NCI-H146 treated with DMSO at 0.1 percent for 48 hours (cell line): ENCODE data around the gene MIPOL1.
"Not testable (repeated sequence)": the region's sequence is repeated elsewhere in the genome, so short reads cannot be mapped to it uniquely, and the experiment has no call there.

Experiments used
- DNase-seq: peaks from one replicate; lab custom pipeline; 2025; ENCODE audit not compliant: unreplicated experiment; lab: John Stamatoyannopoulos, UW

MIPOL1 gene

DNA sequence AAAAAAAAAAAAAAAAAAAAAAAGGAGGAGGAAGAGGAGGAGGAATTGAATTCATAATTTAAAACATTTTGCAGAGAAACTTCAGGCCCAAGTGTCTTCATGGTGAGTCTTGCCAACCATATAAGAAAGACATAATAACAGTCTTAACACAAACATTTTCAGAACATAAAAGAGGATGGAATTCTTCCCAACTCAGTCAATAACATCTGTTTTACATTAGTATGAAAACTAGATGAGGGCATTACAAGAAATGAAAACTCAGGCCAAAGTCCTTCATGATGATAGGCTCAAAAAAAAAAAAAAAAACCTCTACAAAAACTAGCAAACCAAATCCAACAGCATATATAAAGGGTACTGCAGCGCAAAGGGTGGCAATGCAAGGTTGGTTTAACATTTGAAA, 245.7 kb downstream of the MIPOL1 start:
- no peak for DNase-seq

DNA sequence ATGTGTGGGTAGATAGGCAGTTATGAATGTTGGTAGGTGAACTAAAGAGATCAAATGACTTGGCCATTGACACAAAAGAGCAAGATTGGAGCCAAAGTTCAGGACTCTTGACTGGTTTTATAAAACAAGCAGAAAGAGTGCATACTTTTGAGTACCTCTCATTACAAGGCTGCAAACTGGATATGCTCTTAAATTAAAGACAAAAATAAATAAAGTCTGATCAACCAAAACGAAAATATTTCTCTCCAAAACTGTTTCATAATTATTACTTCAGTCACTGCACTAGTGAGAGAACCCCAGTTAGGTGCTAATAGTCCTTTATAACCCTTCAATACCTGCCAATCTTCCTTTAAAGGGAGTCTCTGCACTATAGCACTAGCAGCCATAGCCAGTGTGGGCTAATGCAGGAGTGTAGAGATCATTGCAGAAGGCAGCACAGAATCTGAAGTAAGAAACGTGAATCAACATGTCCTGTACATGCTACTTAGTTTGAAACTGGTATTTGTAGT, 250.2 kb downstream of the MIPOL1 start:
- DNase-seq: no peak

DNA sequence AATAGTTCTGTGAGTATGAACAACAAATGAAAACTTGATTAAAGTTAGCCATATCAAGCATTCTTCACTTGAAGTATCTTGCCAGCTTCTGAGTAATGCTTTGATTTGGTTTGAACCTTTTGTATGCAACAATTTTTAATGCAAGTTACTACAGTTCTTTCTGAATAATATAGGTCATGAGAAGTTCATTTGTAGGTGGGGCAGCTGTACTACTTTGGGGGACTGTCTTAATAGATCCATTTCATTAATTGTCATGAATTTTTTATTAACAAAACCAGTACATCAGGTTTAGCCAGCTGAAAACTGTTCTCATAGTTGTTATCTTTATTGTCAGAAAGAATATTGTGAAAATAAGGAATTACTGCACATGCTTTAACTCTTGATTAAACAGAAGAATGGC, 254.6 kb downstream of the MIPOL1 start:
- no peak for DNase-seq

DNA sequence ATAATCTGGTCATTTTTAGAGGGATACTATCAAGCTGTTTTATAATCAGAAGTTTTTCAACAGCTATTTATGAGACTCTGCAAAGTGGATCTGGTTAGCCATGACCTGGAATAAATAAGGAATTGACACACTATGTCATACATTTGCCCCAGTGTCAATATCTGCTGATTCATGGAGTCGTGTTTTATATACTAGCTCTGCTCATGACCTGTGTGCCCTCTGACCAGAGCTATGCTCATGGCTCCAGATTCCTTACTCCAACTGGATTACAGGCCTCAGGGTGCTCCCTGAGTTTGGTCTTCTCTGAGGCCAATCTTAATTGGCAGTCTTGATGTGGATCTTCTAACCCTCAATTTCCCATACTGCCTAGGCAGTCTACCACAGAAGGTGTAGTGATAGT, 256.2 kb downstream of the MIPOL1 start:
- no peak for DNase-seq

DNA sequence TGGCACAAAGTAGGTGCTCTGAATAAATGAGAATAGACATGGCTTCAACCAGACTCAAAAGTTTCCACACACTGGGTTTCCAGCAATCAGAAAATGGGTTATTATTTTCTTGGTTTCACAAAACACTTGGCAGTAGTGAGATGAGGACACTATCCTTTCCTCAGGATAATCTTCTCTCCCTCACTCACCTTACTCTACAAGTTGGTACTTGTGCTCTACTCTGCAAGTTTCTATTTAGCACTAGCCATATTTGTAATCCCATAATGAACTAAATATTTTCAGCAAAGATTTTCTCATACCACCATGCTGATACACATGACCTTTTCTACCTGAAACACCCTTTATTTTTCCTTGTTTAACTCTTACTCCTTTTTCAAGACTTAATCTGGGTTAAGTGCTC, 259.6 kb downstream of the MIPOL1 start:
- DNase-seq: no peak

DNA sequence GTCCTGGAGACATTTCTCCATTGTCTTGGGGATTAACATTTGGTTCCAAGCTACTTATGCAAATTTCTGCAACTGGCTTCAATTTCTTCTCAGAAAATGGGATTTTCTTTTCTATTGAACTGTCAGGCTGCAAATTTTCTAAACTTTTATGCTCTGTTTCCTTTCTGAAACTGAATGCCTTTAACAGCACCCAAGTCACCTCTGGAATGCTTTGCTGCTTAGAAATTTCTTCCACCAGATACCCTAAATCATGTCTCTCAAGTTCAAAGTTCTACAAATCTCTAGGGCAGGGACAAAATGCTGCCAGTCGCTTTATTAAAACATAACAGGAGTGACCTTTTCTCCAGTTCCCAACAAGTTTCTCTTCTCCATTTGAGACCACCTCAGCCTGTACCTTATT, 264.7 kb downstream of the MIPOL1 start:
- not testable (repeated sequence) for DNase-seq

DNA sequence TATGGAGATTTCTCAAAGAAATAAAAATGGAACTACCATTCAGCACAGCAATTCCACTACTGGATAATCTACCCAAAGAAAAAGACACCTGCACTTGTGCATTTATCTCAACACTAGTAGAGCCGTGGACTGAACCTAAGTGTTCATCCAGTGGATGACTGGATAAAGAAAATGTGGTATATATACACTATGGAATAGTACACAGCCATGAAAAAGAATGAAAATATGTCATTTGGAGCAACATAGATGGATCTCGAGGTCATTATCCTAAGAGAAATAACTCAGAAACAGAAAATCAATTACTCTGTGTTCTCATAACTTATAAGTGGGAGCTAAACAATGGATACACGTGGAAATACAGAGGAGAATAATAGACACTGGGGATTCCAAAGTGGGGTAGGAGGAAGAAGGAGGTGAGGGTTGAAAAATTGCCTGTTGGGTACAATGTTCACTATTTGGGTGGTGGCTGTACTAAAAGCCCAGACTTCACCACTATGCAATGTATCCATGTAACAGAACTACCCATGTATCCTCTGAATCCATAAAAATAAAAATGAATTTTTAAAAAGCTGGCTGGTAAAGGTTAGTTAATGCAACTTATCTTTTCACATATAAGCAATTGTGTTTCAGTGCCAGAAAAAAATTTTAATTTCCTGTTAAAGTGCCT, 266.6 kb downstream of the MIPOL1 start:
- no peak for DNase-seq

DNA sequence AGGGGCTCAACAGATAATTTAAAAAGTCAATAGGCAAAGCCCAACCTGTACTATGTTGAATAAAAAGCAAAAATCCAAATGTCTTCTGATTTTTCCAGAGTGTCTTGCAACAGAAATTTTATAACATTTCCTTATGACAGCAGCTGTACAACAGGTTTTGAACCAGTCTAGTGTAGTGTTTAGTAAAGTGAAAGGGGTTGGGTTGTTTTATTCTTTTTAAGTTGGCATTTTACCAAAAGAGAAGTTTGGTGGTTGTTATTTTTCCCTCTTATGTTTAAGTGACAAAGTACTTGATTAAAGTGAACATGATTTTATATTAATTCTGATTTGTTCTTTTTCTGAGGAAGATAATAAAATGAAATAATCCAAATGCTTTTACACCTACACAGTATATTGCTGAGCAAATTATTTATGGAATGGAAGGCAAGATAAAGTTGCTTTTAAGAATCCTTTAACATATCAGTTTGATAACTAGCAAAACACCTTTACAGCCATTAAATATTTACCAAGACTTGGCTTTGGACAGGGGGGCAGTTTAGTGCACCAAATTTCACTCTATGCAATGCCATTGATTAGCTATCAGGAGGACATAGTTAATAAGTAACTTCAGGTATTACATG, 268.4 kb downstream of the MIPOL1 start:
- no peak for DNase-seq

DNA sequence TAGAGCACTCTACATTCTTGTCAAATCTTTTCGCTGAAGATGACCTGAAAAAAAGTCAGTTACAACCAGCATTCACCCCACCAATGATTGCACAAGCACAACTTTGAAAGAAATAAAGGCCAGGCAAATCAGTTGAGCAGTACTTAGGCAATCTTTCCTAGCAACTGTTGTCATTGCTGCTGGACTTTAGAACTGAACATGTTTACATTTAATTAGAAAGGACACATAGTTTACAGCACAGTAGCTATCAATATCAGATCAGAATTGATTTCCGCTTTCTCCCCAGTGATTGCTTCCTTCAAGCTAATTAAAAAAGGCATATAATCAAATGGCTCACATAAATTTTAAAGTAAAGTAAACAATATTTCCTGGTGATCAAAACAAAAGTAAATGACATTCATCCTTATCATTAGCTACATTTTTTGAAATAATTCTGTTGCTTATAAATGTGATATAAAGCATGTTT, 268.9 kb downstream of the MIPOL1 start:
- no peak for DNase-seq

DNA sequence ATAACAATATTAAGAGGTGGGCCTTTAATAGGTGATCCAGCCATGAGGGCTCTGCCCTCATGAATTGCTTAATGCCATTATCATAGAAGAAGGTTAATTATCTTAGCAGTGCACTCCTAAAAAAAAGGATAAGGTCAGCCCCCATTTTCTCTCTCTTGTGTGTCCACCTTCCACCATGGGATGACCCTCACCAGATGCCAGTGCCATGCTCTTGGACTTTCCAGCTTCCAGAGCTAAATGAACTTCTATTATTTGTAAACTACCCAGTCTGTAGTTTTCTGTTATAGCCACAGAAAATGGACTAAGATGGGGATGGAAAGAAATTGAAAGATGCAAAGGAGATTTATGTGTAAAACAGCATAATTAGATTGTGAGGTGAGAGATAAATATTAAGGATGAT, 271.9 kb downstream of the MIPOL1 start:
- no peak for DNase-seq

DNA sequence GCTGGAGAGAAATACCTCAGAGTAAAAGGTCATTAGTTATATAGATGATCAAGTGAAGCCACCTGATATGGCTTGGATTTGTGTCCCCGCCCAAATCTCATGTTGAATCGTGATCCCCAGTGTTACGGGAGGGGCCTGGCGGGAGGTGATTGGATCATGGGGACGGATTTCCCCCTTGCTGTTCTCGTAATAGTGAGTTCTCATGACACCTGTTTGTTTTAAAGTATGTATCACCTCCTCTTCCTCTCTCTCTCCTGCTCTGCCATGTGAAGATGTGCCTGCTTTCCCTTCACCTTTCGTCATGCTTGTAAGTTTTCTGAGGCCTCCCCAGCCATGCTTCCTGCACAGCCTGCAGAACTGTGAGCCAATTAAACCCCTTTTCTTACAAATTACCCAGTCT, 272.5 kb downstream of the MIPOL1 start:
- no peak for DNase-seq

DNA sequence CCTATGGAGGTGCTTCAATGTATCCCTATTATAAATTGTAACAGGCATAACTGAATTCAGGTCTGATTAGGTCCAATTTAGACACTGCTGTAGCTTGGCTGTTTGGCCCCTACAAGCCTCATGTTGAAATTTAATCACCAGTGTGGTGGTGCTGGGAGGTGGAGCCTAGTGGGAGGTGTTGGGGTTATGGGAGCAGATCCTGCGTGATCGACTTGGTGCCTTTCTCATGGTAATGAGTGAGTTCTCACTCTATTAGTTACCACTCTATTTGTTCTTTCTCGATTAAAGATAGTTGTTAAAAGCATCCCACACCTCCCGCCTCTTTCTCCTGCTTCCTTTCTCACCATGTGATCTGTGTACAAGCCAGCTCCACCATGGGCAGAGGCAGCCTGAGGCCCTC, 275.2 kb downstream of the MIPOL1 start:
- DNase-seq: no peak

DNA sequence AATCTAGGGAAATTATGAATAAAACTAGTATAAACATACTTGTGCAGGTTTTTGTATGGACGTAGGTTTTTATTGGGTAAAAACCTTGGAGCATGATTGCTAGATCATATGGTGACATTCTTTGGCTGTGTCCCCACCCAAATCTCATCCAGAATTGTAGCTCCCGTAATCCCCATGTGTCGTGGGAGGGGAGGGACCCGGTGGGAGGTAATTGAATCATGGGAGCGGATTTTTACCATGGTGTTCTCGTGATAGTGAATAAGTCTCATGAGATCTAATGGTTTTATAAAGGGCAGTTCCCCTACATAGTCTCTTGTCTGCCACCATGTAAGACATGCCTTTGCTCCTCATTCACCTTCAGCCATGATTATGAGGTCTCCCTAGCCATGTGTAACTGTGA, 276.5 kb downstream of the MIPOL1 start:
- DNase-seq: no peak

DNA sequence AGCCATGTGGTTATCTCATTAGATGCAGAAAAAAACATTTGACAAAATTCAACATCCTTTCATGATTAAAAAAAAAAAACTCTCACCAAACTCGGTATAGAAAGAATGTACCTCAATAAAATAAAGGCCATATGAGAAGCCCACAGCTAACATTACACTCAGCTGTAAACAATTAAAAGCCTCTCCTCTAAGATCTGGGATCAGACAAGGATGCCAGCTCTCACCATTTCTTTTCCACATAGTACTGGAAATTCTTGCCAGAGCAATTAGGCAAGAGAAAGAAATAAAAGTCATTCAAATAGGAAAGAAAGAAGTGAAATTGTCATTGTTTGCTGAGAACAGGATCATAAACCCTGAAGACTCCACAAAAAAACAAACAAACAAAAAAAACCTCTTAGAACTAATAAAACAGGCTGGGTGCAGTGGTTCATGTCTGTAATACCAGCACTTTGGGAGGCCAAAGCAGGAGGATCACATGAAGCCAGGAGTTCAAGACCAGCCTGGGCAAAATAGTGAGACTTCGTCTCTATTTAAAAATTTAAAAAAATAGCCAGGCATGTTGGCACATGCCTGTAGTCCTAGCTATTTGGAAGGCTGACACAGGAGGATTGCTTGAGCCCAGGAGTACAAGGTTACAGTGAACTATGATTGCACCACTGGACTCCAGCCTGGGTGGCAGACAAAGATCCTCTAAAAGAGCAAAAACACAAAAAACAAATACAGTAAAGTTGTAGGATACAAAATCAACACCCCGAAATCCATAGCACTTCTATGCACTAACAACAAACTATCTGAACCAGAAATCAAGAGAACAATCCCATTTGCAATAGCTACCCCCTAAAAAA, 282.9 kb downstream of the MIPOL1 start:
- DNase-seq: no peak

DNA sequence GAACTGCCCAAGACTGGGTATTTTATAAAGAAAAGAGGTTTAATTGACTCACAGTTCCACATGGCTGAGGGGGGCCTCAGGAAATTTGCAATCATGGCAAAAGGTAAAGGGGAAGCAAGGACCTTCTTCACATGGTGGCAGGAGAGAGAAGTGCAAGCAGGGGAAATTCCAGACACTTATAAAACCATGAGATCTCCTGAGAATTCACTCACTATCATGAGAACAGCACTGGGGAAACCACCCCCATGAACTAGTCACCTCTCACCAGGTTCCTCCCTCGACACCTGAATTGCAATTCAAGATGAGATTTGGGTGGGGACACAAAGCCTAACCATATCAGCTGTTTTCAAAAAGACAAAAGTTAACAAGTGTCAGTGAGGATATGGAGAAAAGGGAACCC, 284.7 kb downstream of the MIPOL1 start:
- no peak for DNase-seq

DNA sequence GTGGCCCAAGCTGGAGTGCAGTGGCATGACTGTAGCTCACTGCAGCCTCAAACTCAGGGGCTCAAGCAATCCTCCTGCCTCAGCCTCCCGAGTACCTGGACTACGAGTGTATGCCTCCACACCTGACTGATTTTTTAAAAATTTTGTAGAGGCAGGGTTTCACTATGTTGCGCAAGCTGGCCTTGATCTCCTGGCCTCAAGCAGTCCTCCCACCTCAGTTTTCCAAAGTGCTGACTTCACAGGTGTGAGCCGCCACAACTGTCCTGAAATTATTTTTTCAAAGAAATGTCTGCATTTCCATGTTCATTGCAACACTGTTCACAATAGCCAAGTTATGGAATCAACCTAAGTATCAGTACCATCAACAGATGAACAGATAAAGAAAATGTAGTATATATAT, 285.9 kb downstream of the MIPOL1 start:
- no peak for DNase-seq

DNA sequence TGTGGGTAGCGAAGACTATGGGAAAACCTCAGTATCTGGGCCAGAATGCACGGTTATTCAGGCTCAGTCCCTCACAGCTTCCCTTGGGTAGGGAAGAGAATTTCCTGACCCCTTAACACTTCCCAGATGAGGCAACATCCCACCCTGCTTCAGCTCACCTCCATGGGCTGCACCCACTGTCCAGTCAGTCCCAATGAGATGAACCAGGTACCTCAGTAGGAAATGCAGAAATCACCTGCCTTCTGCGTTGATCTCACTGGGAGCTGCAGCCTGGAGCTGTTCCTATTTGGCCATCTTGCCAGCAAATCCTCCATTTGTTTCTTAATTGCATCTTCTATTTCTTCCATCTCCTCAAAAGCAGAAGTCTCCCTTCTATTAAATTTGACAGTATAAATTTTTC, 292.9 kb downstream of the MIPOL1 start:
- DNase-seq: no peak

DNA sequence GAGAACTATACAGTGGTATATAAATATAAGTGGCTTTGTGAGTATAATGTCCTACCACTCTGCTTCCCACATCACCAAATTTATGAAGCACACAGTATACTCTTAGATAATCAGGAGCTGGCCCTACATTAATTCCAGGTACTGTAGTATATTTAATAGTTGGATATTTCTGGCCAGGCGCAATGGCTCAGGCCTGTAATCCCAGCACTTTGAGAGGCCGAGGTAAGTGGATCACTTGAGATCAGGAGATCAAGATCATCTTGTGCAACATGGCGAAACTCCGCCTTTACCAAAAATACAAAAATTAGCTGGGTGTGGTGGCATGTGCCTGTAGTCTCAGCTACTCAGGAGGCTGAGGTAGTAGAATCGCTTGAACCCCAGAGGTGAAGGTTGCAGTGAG, 293.3 kb downstream of the MIPOL1 start:
- DNase-seq: no peak

DNA sequence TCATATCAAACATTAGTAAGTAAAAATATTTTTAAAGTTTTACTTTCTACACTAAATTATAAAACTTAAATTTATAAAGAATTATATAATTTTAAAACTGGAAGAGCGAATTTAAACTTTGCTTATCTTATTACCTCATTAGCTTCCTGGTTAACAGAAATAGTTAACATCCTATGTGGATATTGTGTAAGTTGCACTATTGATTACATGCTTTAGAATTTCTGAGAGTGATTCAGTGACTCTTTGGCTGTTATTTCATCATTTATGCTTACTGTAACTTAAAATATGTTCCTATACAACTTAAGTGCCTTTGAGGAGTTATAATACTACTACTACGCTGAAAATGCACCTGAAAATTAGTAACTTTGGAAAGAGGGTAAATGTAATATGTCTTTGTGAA, 295.9 kb downstream of the MIPOL1 start:
- DNase-seq: no peak

DNA sequence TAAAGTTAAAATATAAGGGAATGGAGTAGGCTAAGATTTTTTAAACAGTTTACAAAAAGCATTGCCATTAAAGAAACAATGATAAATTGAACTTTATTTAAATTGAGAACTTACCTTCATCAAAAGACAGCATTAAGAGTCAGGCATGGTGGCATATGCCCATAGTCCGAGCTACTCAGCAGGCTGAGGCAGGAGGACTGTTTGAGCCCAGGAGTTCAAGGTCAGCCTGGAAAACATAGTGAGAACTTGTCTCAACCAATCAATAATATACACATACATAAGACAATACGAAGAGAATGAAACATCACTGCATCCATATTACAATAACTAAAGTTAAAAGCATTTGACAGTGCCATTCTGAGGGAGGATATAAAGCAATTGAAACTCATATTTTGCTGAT, 299.7 kb downstream of the MIPOL1 start:
- no peak for DNase-seq

DNA sequence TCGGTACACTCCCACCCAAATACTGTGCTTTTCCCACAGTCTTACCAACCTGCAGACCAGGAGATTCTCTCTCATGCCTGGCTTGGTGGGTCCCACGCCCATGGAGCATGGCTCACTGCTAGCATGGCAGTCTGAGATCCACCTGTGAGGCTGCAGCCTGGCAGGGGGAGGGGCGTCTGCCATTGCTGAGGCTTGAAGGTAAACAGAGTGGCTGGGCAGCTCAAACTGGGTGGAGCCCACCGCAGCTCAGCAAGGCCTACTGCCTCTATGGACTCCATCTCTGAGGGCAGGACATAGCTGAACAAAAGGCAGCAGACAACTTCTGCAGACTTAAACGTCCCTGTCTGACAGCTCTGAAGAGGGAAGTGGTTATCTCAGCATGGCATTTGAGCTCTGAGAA, 304.1 kb downstream of the MIPOL1 start:
- no peak for DNase-seq

DNA sequence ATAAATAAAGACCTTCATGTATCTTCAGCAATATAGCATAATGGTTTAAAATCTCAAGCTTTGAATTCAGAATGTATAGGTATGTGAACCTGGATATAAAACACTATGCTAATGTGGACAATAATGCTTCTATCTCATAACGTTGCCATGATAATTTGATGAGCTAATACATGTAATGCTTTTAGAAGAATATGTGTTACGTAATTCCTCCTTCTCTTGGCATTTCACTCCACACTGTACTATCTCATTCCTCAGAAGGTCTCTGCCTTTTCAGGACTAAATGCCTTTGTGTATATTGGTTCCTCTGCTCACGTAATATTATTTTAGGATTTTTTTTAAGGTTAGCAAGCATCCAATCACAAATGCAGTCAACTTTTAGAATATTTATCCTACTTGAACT, 310.8 kb downstream of the MIPOL1 start:
- DNase-seq: no peak
